ENCODE results near the gene ARHGEF16. TPM values are rescaled to one million over a fixed set of nuclear protein-coding genes. Genes with fewer than 3 reads are reported as not detected.

The ARHGEF16 gene
- total RNA-seq, 1 donor from 2014 or later: 1.7 TPM

GRCh38 chr1:3507636-3508275 lies 53.3 kb downstream of the ARHGEF16 start:
- Mint-ChIP-seq H3K4me1 (ENCODE audit: unreplicated experiment) (peaks cover 2% of the 10 kb centered on the region), H3K36me3 (ENCODE audit: low read depth, unreplicated experiment) (peaks cover 24% of the 10 kb centered on the region), H3K9me3 (ENCODE audit: unreplicated experiment) (no peaks in the 10 kb centered on the region)

GRCh38 chr1:3508757-3509415 lies 54.4 kb downstream of the ARHGEF16 start:
- no peak overlapping the region for H3K27ac Mint-ChIP-seq (ENCODE audit: unreplicated experiment)
- peaks cover 25% of the 10 kb centered on the region for H3K36me3 Mint-ChIP-seq (ENCODE audit: low read depth, unreplicated experiment)
- DNase-seq (ENCODE audit: low spot score): no peak
- no peaks in the 10 kb centered on the region for H3K9me3 Mint-ChIP-seq (ENCODE audit: unreplicated experiment)
- TF ChIP-seq CTCF (IDR thresholded peaks at IDR 0.05; ENCODE audit: unreplicated experiment): no peak
- H3K4me1 Mint-ChIP-seq (ENCODE audit: unreplicated experiment): peaks cover 2% of the 10 kb centered on the region
- H3K27me3 Mint-ChIP-seq (ENCODE audit: unreplicated experiment): peaks cover 30% of the 10 kb centered on the region
- no peak overlapping the region for H3K4me3 Mint-ChIP-seq (ENCODE audit: unreplicated experiment)

More at GRCh38 chr1:3507636-3508275, 53.3 kb downstream of the ARHGEF16 start:
- Mint-ChIP-seq H3K27me3 (ENCODE audit: unreplicated experiment) (peaks cover 34% of the 10 kb centered on the region), H3K4me3 (ENCODE audit: unreplicated experiment) (peak overlapping the region; percentile 81), H3K27ac (ENCODE audit: unreplicated experiment) (peak overlapping the region; percentile 64)
- no peak for TF ChIP-seq CTCF (IDR thresholded peaks at IDR 0.05; ENCODE audit: unreplicated experiment)
- no peak for DNase-seq (ENCODE audit: low spot score)

- H3K27me3 Mint-ChIP-seq (ENCODE audit: unreplicated experiment): peaks cover 30% of the 10 kb centered on the region
Measured at GRCh38 chr1:3509721-3510120, 55.3 kb downstream of the ARHGEF16 start.

GRCh38 chr1:3510136-3510955 lies 55.9 kb downstream of the ARHGEF16 start:
- Mint-ChIP-seq H3K4me1 (ENCODE audit: unreplicated experiment) (peaks cover 2% of the 10 kb centered on the region), H3K27ac (ENCODE audit: unreplicated experiment) (no peak overlapping the region), H3K27me3 (ENCODE audit: unreplicated experiment) (peaks cover 32% of the 10 kb centered on the region), H3K36me3 (ENCODE audit: low read depth, unreplicated experiment) (peaks cover 25% of the 10 kb centered on the region), H3K4me3 (ENCODE audit: unreplicated experiment) (no peak overlapping the region), H3K9me3 (ENCODE audit: unreplicated experiment) (no peaks in the 10 kb centered on the region)
- no peak for TF ChIP-seq CTCF (IDR thresholded peaks at IDR 0.05; ENCODE audit: unreplicated experiment)
- DNase-seq (ENCODE audit: low spot score): no peak

More at GRCh38 chr1:3509721-3510120, 55.3 kb downstream of the ARHGEF16 start:
- no peak overlapping the region for H3K4me3 Mint-ChIP-seq (ENCODE audit: unreplicated experiment)
- H3K27ac Mint-ChIP-seq (ENCODE audit: unreplicated experiment): no peak overlapping the region
- peaks cover 25% of the 10 kb centered on the region for H3K36me3 Mint-ChIP-seq (ENCODE audit: low read depth, unreplicated experiment)
- no peak for DNase-seq (ENCODE audit: low spot score)
- peaks cover 2% of the 10 kb centered on the region for H3K4me1 Mint-ChIP-seq (ENCODE audit: unreplicated experiment)
- no peaks in the 10 kb centered on the region for H3K9me3 Mint-ChIP-seq (ENCODE audit: unreplicated experiment)
- no peak for TF ChIP-seq CTCF (IDR thresholded peaks at IDR 0.05; ENCODE audit: unreplicated experiment)

Data from endothelial cell (in vitro differentiated cells).